HUDEP-2 (cell line): Measurements from ENCODE around the gene TAPBP.

Experiments
- DNase-seq, 76 experiments: peaks; one replicate each; lab custom pipeline; 2025; ENCODE audit not compliant: unreplicated experiment in 76 of 76; lab: John Stamatoyannopoulos, UW

Gene TAPBP

GRCh38 chr6:33249732-33250630 lies 63.9 kb downstream of the TAPBP start:
- DNase-seq: peak in 3 of 76 experiments; percentile 10 to 44 (median 16)
